Liver (tissue), 9 donors: ENCODE results near the gene CHST13. TPM values are rescaled to one million over a fixed set of nuclear protein-coding genes. Genes with fewer than 3 reads are reported as not detected.

ENCODE experiments used
- DNase-seq: peaks from one replicate; pipeline ENCODE4 v3.0.0-alpha.2; 2017; ENCODE audit warnings: low spot score
- H3K27ac ChIP-seq, 2 donors: one replicate each; pipeline ENCODE4 v1.7.0; 2013; ENCODE audit warnings: inconsistent platforms in 2 of 2, low read length in 2 of 2, control low read depth in 1 of 2, low read depth in 1 of 2, mild to moderate bottlenecking in 1 of 2
- H3K27me3 ChIP-seq, 4 donors: one replicate each; pipeline versions ENCODE4 v1.6.1 to v1.7.0; 2013; ENCODE audit warnings: low read length in 3 of 4, inconsistent platforms in 1 of 4, mild to moderate bottlenecking in 1 of 4, moderate library complexity in 1 of 4; ENCODE audit not compliant: control insufficient read depth in 4 of 4, insufficient read depth in 4 of 4
- H3K36me3 ChIP-seq, 4 donors: one replicate each; pipeline versions ENCODE4 v1.6.1 to v1.7.0; 2013; ENCODE audit warnings: low read length in 3 of 4, mild to moderate bottlenecking in 3 of 4, low read depth in 1 of 4, moderate library complexity in 1 of 4; ENCODE audit not compliant: control insufficient read depth in 4 of 4, insufficient read depth in 3 of 4
- H3K4me1 ChIP-seq, 4 donors: one replicate each; pipeline versions ENCODE4 v1.6.1 to v1.7.0; 2013; ENCODE audit warnings: low read length in 3 of 4, mild to moderate bottlenecking in 3 of 4, moderate library complexity in 1 of 4; ENCODE audit not compliant: control insufficient read depth in 4 of 4, insufficient read depth in 4 of 4
- H3K4me3 ChIP-seq, 3 donors: one replicate each; pipeline versions ENCODE4 v1.6.1 to v1.7.0; 2013; ENCODE audit warnings: low read length in 3 of 3, control low read depth in 1 of 3, low read depth in 1 of 3, mild to moderate bottlenecking in 1 of 3
- H3K9ac ChIP-seq, 2 donors: one replicate each; pipeline ENCODE4 v1.7.0; 2013; ENCODE audit warnings: low read length in 2 of 2, mild to moderate bottlenecking in 2 of 2, moderate library complexity in 2 of 2, control low read depth in 1 of 2, low read depth in 1 of 2
- H3K9me3 ChIP-seq, 4 donors: one replicate each; pipeline versions ENCODE4 v1.6.1 to v1.7.0; 2013; ENCODE audit warnings: low read length in 3 of 4; ENCODE audit not compliant: control insufficient read depth in 4 of 4
- ATF3 ChIP-seq: IDR thresholded peaks from 2 replicates; pipeline ENCODE4 v1.6.1; 2016; ENCODE audit warnings: antibody characterized with exemption
- EGR1 ChIP-seq, 2 donors: IDR thresholded peaks; 2 replicates each; pipeline ENCODE4 v1.6.1; 2016 to 2018; ENCODE audit warnings: antibody characterized with exemption in 2 of 2, low read depth in 2 of 2
- FOXA1 ChIP-seq: IDR thresholded peaks from 2 replicates; pipeline ENCODE4 v1.6.1; 2016; ENCODE audit warnings: antibody characterized with exemption
- FOXA2 ChIP-seq: IDR thresholded peaks from 2 replicates; pipeline ENCODE4 v1.6.1; 2016; ENCODE audit warnings: antibody characterized with exemption
- GABPA ChIP-seq, 2 donors: IDR thresholded peaks in 1 of 2; conservative IDR thresholded peaks in 1 of 2; 2 replicates each; pipeline ENCODE4 v1.6.1; 2016; ENCODE audit warnings: antibody characterized with exemption in 2 of 2, mild to moderate bottlenecking in 1 of 2, moderate library complexity in 1 of 2
- HNF4A ChIP-seq, 2 donors: conservative IDR thresholded peaks; 2 replicates each; pipeline ENCODE4 v1.6.1; 2016; ENCODE audit warnings: antibody characterized with exemption in 2 of 2, mild to moderate bottlenecking in 2 of 2
- HNF4G ChIP-seq: IDR thresholded peaks from 2 replicates; pipeline ENCODE4 v1.6.1; 2016; ENCODE audit warnings: antibody characterized with exemption
- JUND ChIP-seq, 2 donors: IDR thresholded peaks; 2 replicates each; pipeline ENCODE4 v1.6.1; 2016; ENCODE audit warnings: antibody characterized with exemption in 2 of 2
- RAD21 ChIP-seq, 2 donors: IDR thresholded peaks; 2 replicates each; pipeline ENCODE4 v1.6.1; 2016; ENCODE audit warnings: antibody characterized with exemption in 2 of 2, mild to moderate bottlenecking in 2 of 2
- REST ChIP-seq: IDR thresholded peaks from 2 replicates; pipeline ENCODE4 v1.6.1; 2016; ENCODE audit warnings: antibody characterized with exemption, mild to moderate bottlenecking
- RXRA ChIP-seq, 2 donors: IDR thresholded peaks; 2 replicates each; pipeline ENCODE4 v1.6.1; 2017 to 2018; ENCODE audit warnings: antibody characterized with exemption in 2 of 2, mild to moderate bottlenecking in 1 of 2
- SP1 ChIP-seq: IDR thresholded peaks from 2 replicates; pipeline ENCODE4 v1.6.1; 2018; ENCODE audit warnings: antibody characterized with exemption, mild to moderate bottlenecking
- TAF1 ChIP-seq: conservative IDR thresholded peaks from 2 replicates; pipeline ENCODE4 v1.6.1; 2016; ENCODE audit warnings: antibody characterized with exemption, mild to moderate bottlenecking
- YY1 ChIP-seq: IDR thresholded peaks from 2 replicates; pipeline ENCODE4 v1.6.1; 2016; ENCODE audit warnings: antibody characterized with exemption, mild to moderate bottlenecking
- ZBTB33 ChIP-seq: IDR thresholded peaks from 2 replicates; pipeline ENCODE4 v1.6.1; 2016; ENCODE audit warnings: antibody characterized with exemption
- WGBS: extraction: QIAGEN DNeasy Blood & Tissue Kit; methylation state at CpG from one replicate; pipeline ENCODE4 v1.1.7; 2013; 5-methylcytosine and 5-hydroxymethylcytosine counted together
- polyA plus RNA-seq, 2 donors: library from polyadenylated mRNA; stranded (reverse) in 1 of 2; unstranded in 1 of 2; fragments of 200-250 nt in 1 of 2; fragments of >200 nt in 1 of 2; fragmentation: Nextera tagmentation in 1 of 2; extraction: Ambion mirVana in 1 of 2; gene quantifications; one replicate each; pipeline versions ENCODE4 v1.2.1 to v1.2.3, GENCODE V29; 2013 to 2015
- total RNA-seq, 2 donors: library from RNA; depleted of rRNA; stranded (reverse); fragments of >200 nt; gene quantifications; one replicate each; pipeline ENCODE4 v1.2.3, GENCODE V29; 2014
- TF ChIP-seq, protein P1 (sequence below): fragments of 150-350 bp; IDR thresholded peaks from 2 replicates; pipeline ENCODE4 v1.5.1; 2017; ENCODE audit warnings: improper control_type of control experiment, low read depth, low read length; ENCODE audit not compliant: missing input control
- donor health status: healthy.
- donor health status: healthy.
- donor health status: healthy.
- donor health status: healthy.
- donor health status: healthy.

The CHST13 gene
- total and polyA plus RNA-seq, 4 donors: 19.7 to 39.1 (median 25.2) TPM

DNA sequence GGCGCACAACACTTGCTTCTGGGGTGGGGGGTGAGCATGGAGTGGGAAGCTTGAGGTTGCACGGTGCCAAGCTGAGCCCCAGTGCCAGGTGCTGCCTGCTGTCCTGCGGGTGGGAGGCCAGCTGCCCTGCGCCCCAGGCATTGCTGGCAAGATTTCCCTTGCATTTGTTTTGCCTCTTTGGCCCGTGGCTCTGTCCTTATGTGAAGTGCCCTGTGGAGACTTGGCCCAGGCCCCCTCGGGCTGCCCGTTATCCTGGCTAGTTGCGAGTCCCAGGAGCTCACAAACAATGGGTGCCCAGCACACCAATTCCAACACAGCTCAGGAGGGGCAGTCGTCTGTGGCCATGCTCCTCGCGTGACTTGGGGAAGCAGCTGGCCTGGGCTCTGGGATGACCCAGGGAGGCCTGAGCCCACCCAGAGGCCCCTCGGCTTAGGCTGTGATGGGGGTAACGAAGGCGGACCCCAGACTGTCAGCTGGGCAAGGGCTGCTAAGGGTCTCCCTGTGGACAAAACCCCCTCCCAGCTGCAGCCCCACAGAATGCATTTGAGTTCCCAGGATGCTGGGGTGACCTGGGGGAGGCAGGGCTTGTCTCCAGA lies 28.8 kb downstream of the CHST13 start:
- Histone ChIP-seq H3K27me3 (no peaks in the 10 kb centered on the region), H3K27ac (no peak overlapping the region), H3K9ac (no peak overlapping the region), H3K4me3 (no peak overlapping the region), H3K9me3 (no peaks in the 10 kb centered on the region), H3K4me1 (no peaks in the 10 kb centered on the region), H3K36me3 (no peaks in the 10 kb centered on the region)
- WGBS: 86% methylated on average over 14 of the region's 14 CpGs
- TF ChIP-seq EGR1 (IDR thresholded peaks at IDR 0.05; ENCODE audit: low read depth in 2 of 2) (no peak), GABPA (IDR thresholded peaks at IDR 0.05 in 1 of 2, conservative IDR thresholded peaks at IDR 0.05 in 1 of 2) (no peak), YY1 (no peak), REST (no peak), FOXA2 (no peak), JUND (IDR thresholded peaks at IDR 0.05) (no peak), HNF4G (no peak)
- TF ChIP-seq, protein P1, sequence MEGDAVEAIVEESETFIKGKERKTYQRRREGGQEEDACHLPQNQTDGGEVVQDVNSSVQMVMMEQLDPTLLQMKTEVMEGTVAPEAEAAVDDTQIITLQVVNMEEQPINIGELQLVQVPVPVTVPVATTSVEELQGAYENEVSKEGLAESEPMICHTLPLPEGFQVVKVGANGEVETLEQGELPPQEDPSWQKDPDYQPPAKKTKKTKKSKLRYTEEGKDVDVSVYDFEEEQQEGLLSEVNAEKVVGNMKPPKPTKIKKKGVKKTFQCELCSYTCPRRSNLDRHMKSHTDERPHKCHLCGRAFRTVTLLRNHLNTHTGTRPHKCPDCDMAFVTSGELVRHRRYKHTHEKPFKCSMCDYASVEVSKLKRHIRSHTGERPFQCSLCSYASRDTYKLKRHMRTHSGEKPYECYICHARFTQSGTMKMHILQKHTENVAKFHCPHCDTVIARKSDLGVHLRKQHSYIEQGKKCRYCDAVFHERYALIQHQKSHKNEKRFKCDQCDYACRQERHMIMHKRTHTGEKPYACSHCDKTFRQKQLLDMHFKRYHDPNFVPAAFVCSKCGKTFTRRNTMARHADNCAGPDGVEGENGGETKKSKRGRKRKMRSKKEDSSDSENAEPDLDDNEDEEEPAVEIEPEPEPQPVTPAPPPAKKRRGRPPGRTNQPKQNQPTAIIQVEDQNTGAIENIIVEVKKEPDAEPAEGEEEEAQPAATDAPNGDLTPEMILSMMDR: no peak
- no peak for DNase-seq

DNA sequence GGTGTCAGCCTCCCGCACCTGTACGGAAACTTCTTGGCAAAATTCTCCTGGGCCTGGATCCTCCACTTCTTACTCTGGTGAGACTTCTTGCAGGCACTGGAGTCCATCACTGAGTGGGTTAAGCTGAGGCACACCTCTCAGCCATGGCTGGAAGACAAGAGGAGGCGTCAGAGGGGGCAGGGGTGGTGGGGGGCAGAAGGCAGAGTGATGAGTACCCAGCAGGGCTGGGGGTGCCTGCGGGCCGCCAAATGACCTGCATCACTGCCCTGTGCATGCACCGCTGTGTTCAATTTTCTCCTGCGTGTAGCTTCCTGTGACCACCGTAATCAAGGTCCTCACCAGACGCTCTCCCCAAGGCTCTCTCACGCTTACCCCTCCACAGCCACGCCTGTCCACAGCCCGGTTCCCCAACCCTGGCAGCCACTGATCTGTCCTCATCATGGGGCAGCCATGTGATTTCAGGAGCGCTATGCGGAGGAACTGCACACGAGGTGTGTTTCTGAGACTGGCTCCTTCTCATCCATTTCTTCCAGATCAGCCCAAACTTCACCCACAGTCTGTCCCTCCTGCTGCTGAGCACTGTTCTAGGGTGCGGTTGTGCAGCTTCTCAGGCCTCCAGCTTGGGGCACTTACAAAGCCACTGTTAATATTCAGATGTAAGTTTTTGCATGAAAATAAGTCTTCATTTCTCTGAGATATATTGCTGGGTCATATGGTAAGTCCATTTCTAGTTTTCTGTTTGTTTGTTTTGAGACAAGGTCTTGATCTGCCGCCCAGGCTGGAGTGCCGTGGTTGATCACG lies 29.5 kb downstream of the CHST13 start:
- WGBS: 87% methylated on average over 19 of the region's 19 CpGs
- no peak overlapping the region for H3K4me3 ChIP-seq
- no peaks in the 10 kb centered on the region for H3K27me3 ChIP-seq
- H3K4me1 ChIP-seq: no peaks in the 10 kb centered on the region
- H3K36me3 ChIP-seq: no peaks in the 10 kb centered on the region
- no peak for DNase-seq
- no peak overlapping the region for H3K9ac ChIP-seq
- no peak overlapping the region for H3K27ac ChIP-seq
- no peaks in the 10 kb centered on the region for H3K9me3 ChIP-seq
- TF ChIP-seq YY1 (no peak), SP1 (no peak), RAD21 (IDR thresholded peaks at IDR 0.05) (no peak), EGR1 (IDR thresholded peaks at IDR 0.05; ENCODE audit: low read depth in 2 of 2) (no peak), TAF1 (no peak), FOXA1 (no peak), JUND (IDR thresholded peaks at IDR 0.05) (no peak), FOXA2 (no peak), ZBTB33 (no peak), REST (no peak), HNF4G (no peak), HNF4A (conservative IDR thresholded peaks at IDR 0.05) (no peak), RXRA (IDR thresholded peaks at IDR 0.05) (no peak), ATF3 (no peak)
- TF ChIP-seq, protein P1: no peak
